ENCODE results near the gene MAP2K2.

GRCh38 chr19:4171676-4172075 is 47.8 kb upstream of the MAP2K2 start:
- no peak for TF ChIP-seq CTCF (IDR thresholded peaks at IDR 0.05)
- TF ChIP-seq POLR2A (IDR thresholded peaks at IDR 0.05): no peak

Measured in adrenal gland (tissue), 5 donors.